Progenitor cell of endocrine pancreas (in vitro differentiated cells): Measurements from ENCODE around the gene CDH15. TPM values are rescaled to one million over a fixed set of nuclear protein-coding genes. Genes with fewer than 3 reads are reported as not detected.

Experiments used
- DNase-seq: peaks from one replicate; pipeline ENCODE4 v3.0.0; 2021; ENCODE audit warnings: low spot score; ENCODE audit not compliant: unreplicated experiment
- H3K27ac Mint-ChIP-seq: 2 replicates; pipeline ENCODE4 v1.8.0; 2021; ENCODE audit warnings: mild to moderate bottlenecking, moderate library complexity, mixed read lengths
- H3K27me3 Mint-ChIP-seq: 2 replicates; pipeline ENCODE4 v1.8.0; 2021; ENCODE audit warnings: mixed read lengths
- H3K36me3 Mint-ChIP-seq: 2 replicates; pipeline ENCODE4 v1.8.0; 2022; ENCODE audit warnings: mixed read lengths; ENCODE audit not compliant: insufficient read depth
- H3K4me1 Mint-ChIP-seq: 2 replicates; pipeline ENCODE4 v1.8.0; 2021; ENCODE audit warnings: low read depth, mixed read lengths
- H3K4me3 Mint-ChIP-seq: 2 replicates; pipeline ENCODE4 v1.8.0; 2021; ENCODE audit warnings: low read depth, mild to moderate bottlenecking, moderate library complexity, mixed read lengths
- H3K9me3 Mint-ChIP-seq: 2 replicates; pipeline ENCODE4 v1.8.0; 2021; ENCODE audit warnings: low read depth, mixed read lengths
- total RNA-seq: library from RNA; stranded (reverse); gene quantifications from 2 replicates; pipeline ENCODE4 v1.2.1, GENCODE V29; 2021
- TF ChIP-seq, protein P1 (sequence below): fragments of 200-600 bp; sonication (generic); IDR thresholded peaks from one replicate; pipeline ENCODE4 v1.5.0; 2021; ENCODE audit warnings: antibody characterized with exemption, mild to moderate bottlenecking; ENCODE audit not compliant: unreplicated experiment

The CDH15 gene
- total RNA-seq, 1 donor from 2014 or later = not detected

- peaks cover 7% of the 10 kb centered on the region for H3K9me3 Mint-ChIP-seq
- H3K4me3 Mint-ChIP-seq = no peak overlapping the region
- no peaks in the 10 kb centered on the region for H3K27me3 Mint-ChIP-seq
- TF ChIP-seq, protein P1, sequence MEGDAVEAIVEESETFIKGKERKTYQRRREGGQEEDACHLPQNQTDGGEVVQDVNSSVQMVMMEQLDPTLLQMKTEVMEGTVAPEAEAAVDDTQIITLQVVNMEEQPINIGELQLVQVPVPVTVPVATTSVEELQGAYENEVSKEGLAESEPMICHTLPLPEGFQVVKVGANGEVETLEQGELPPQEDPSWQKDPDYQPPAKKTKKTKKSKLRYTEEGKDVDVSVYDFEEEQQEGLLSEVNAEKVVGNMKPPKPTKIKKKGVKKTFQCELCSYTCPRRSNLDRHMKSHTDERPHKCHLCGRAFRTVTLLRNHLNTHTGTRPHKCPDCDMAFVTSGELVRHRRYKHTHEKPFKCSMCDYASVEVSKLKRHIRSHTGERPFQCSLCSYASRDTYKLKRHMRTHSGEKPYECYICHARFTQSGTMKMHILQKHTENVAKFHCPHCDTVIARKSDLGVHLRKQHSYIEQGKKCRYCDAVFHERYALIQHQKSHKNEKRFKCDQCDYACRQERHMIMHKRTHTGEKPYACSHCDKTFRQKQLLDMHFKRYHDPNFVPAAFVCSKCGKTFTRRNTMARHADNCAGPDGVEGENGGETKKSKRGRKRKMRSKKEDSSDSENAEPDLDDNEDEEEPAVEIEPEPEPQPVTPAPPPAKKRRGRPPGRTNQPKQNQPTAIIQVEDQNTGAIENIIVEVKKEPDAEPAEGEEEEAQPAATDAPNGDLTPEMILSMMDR = no peak
- peaks cover 29% of the 10 kb centered on the region for H3K36me3 Mint-ChIP-seq
- no peak for DNase-seq
- no peaks in the 10 kb centered on the region for H3K4me1 Mint-ChIP-seq
- no peak overlapping the region for H3K27ac Mint-ChIP-seq
Observed at GRCh38 chr16:89150090-89150835, 21.3 kb upstream of the CDH15 start.

- no peak for DNase-seq
- TF ChIP-seq, protein P1 = no peak
- H3K4me1 Mint-ChIP-seq = no peaks in the 10 kb centered on the region
- H3K27me3 Mint-ChIP-seq = no peaks in the 10 kb centered on the region
- H3K9me3 Mint-ChIP-seq = peaks cover 7% of the 10 kb centered on the region
- no peak overlapping the region for H3K4me3 Mint-ChIP-seq
- H3K36me3 Mint-ChIP-seq = peaks cover 29% of the 10 kb centered on the region
- H3K27ac Mint-ChIP-seq = no peak overlapping the region
Observed at GRCh38 chr16:89150981-89151380, 20.6 kb upstream of the CDH15 start.

DNA sequence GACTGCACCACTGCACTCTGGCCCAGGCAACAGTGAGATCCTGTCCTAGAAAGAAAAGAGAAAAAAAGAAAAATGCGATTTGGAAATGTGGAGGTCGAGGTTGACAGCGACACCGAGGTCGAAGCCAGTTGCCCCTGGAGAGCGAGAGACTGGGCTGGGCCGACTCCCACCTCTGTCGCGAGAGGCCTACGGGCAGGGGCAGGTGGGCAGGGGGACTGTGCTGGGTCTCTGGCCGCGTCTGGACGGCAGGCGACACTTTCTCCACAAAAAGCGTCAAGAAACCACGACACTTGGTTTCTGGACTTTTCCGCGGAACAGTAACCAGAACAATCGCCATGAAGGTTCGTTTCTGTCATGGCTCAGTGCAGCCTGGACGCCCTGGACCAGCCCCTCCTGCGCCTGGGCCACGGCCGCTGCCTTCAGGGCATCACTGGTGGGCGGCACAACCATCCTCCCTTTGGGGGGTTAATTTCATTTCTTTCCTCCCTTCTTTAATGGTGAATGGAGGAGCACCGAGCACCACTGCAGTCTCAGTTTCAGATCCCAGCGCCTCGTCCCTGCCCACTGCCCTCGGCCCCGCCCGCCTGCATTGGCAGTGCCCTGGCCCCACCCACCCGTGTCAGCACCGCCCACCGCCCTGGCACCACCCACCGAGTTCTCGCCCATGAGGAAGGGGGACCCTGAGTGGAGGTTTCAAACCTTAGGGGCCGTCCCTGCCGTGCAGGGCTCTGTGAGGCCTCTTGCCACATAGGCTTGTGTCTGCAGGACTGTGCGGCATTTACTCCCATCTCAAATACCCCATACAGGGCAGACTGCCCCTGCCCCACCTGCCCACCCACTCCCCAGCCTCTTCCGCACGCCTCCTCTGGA, 18.5 kb upstream of the CDH15 start:
- H3K27me3 Mint-ChIP-seq = no peaks in the 10 kb centered on the region
- peak overlapping the region; percentile 83 for H3K27ac Mint-ChIP-seq
- TF ChIP-seq, protein P1 = no peak
- peaks cover 7% of the 10 kb centered on the region for H3K9me3 Mint-ChIP-seq
- H3K4me1 Mint-ChIP-seq = no peaks in the 10 kb centered on the region
- H3K4me3 Mint-ChIP-seq = no peak overlapping the region
- H3K36me3 Mint-ChIP-seq = peaks cover 25% of the 10 kb centered on the region
- DNase-seq = no peak

DNA sequence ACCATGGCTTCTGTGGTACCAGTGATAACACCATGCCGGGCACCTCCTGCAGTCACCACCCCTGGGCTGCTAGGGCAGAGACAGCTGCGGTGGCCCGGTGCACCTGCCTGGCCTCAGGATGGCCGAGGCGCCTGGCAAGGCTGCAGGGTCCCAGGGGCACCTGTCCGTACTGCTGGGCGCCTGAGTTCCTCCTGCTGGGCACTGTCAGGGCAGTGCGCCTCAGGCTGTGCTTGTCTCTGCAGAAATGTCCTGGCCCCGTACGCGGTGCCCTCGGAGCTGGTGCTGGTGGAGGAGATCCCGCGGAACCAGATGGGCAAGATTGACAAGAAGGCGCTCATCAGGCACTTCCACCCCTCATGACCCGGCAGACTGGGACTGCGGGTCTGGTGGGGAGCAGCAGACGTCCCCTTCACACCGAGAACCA, 17.7 kb upstream of the CDH15 start:
- no peaks in the 10 kb centered on the region for H3K4me1 Mint-ChIP-seq
- TF ChIP-seq, protein P1 = no peak
- H3K36me3 Mint-ChIP-seq = peaks cover 23% of the 10 kb centered on the region

DNA sequence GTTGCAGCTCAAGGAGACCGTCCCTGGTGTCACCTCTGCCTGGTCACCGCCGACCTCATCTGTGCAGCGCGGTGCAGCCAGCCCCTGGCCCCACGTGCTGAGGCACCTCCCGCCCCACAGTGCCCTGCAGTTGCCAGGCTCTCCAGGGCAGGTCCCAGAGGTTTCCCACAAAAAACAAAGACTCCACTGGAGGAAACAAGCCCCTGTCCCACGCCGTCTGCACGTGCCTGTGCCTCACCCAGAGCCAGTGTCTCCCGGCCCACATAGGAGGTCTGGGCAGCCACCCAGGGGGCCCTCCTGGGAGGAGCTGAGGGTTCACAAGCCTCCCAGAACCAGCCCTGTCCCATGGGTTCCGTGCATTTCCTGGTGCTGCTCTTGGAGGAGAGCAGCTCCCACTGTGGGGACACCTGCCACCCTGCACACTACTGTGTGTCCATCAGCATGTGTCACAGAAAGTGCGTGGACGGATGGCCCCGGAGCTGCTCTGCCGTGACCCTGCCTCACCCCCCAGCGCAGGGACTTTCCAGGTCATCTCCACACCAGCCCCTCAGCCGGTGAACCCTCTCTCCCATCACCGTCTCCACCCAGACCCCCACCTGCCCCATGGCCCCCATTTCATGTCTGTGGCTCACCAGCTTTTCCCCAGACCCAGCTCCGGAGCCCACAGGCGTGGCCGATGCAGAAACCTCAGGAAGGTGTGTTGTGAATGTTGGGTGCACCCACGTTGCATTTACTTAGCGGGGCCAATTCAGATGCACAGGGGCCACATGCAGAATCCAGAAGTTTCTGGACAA, 17.0 kb upstream of the CDH15 start:
- no peaks in the 10 kb centered on the region for H3K27me3 Mint-ChIP-seq
- H3K36me3 Mint-ChIP-seq = peaks cover 15% of the 10 kb centered on the region
- DNase-seq = no peak
- H3K27ac Mint-ChIP-seq = no peak overlapping the region
- H3K9me3 Mint-ChIP-seq = no peaks in the 10 kb centered on the region
- TF ChIP-seq, protein P1 = no peak
- H3K4me3 Mint-ChIP-seq = no peak overlapping the region
- no peaks in the 10 kb centered on the region for H3K4me1 Mint-ChIP-seq

More for the DNA sequence above, 17.7 kb upstream of the CDH15 start:
- peaks cover 6% of the 10 kb centered on the region for H3K9me3 Mint-ChIP-seq
- no peaks in the 10 kb centered on the region for H3K27me3 Mint-ChIP-seq
- H3K27ac Mint-ChIP-seq = no peak overlapping the region
- H3K4me3 Mint-ChIP-seq = no peak overlapping the region
- no peak for DNase-seq
